ENCODE data around the gene NFATC2IP. TPM values are rescaled to one million over a fixed set of nuclear protein-coding genes. Genes with fewer than 3 reads are reported as not detected.
A peak's percentile ranks its signal among the peaks of the same experiment; 100 is the strongest.

NFATC2IP gene
- total RNA-seq, 1 donor from 2014 or later = 26.0 TPM

DNA sequence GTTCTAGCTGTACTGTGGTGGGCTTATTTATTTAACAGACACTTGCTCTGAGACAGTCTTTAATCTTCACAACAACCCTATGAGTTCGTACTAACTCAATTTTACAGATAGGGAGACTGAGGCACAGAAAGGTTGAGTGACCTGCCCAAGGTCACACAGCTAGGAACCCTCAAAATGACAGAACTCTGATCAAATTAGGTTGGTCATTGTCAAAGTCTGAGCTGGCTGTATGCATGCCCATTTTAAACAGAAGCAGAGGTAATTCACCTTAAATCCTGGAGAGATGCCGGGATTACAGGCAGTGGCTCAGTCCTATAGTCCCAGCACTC, 59.1 kb downstream of the NFATC2IP start:
- intact Hi-C loops (cut with DNase I) = no loop called here
- no peak for TF ChIP-seq POLR2AphosphoS5 (IDR thresholded peaks at IDR 0.05; ENCODE audit: insufficient read depth in 1 of 2, low read depth in 1 of 2)
- TF ChIP-seq, protein P1, sequence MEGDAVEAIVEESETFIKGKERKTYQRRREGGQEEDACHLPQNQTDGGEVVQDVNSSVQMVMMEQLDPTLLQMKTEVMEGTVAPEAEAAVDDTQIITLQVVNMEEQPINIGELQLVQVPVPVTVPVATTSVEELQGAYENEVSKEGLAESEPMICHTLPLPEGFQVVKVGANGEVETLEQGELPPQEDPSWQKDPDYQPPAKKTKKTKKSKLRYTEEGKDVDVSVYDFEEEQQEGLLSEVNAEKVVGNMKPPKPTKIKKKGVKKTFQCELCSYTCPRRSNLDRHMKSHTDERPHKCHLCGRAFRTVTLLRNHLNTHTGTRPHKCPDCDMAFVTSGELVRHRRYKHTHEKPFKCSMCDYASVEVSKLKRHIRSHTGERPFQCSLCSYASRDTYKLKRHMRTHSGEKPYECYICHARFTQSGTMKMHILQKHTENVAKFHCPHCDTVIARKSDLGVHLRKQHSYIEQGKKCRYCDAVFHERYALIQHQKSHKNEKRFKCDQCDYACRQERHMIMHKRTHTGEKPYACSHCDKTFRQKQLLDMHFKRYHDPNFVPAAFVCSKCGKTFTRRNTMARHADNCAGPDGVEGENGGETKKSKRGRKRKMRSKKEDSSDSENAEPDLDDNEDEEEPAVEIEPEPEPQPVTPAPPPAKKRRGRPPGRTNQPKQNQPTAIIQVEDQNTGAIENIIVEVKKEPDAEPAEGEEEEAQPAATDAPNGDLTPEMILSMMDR (IDR thresholded peaks at IDR 0.05) = no peak
- no peak for TF ChIP-seq POLR2A (IDR thresholded peaks at IDR 0.05)
- Histone ChIP-seq H3K27ac (no peak overlapping the region), H3K4me1 (peaks cover 12% of the 10 kb centered on the region), H3K27me3 (no peaks in the 10 kb centered on the region), H3K9me3 (no peaks in the 10 kb centered on the region), H3K36me3 (no peaks in the 10 kb centered on the region), H3K4me3 (no peak overlapping the region)
- no peak for DNase-seq (ENCODE audit: extremely low spot score in 2 of 2)

DNA sequence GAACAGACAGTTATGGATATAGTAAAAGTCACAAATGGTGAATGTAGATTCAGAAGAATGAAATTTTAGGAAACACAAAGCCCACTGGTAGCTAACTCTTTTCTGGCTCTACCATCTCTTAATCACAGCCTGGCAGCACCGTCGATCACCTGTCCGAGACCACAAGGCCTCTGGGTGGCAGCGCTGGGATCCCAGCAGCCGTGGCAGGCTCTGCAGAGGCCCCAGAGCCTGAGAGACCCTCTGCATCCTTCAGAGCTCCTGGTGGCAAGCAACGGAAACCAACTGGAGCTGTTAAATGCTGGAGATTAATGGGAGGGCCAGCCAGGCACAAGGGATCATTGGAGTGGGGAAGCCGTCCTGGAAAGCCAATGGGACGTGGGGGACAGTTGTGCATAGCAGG, 60.4 kb downstream of the NFATC2IP start:
- H3K27me3 ChIP-seq = no peaks in the 10 kb centered on the region
- no peak for DNase-seq (ENCODE audit: extremely low spot score in 2 of 2)
- TF ChIP-seq, protein P1 (IDR thresholded peaks at IDR 0.05) = no peak
- TF ChIP-seq POLR2A (IDR thresholded peaks at IDR 0.05) (no peak), POLR2AphosphoS5 (IDR thresholded peaks at IDR 0.05; ENCODE audit: insufficient read depth in 1 of 2, low read depth in 1 of 2) (no peak)
- H3K4me1 ChIP-seq = peaks cover 12% of the 10 kb centered on the region
- intact Hi-C loops (cut with DNase I) = no loop called here
- no peaks in the 10 kb centered on the region for H3K9me3 ChIP-seq
- no peak overlapping the region for H3K4me3 ChIP-seq
- H3K27ac ChIP-seq = no peak overlapping the region
- H3K36me3 ChIP-seq = no peaks in the 10 kb centered on the region

- TF ChIP-seq POLR2A (IDR thresholded peaks at IDR 0.05) (no peak), POLR2AphosphoS5 (IDR thresholded peaks at IDR 0.05; ENCODE audit: insufficient read depth in 1 of 2, low read depth in 1 of 2) (no peak)
- TF ChIP-seq, protein P1 (IDR thresholded peaks at IDR 0.05) = no peak
- H3K9me3 ChIP-seq = no peaks in the 10 kb centered on the region
- H3K4me1 ChIP-seq = peaks cover 12% of the 10 kb centered on the region
- peak overlapping the region; percentile 48 for H3K27ac ChIP-seq
- H3K27me3 ChIP-seq = no peaks in the 10 kb centered on the region
- intact Hi-C loops (cut with DNase I) = no loop called here
- no peak overlapping the region for H3K4me3 ChIP-seq
- no peaks in the 10 kb centered on the region for H3K36me3 ChIP-seq
- no peak for DNase-seq (ENCODE audit: extremely low spot score in 2 of 2)
Measured at GRCh38 chr16:29011851-29012250, 61.1 kb downstream of the NFATC2IP start.

DNA sequence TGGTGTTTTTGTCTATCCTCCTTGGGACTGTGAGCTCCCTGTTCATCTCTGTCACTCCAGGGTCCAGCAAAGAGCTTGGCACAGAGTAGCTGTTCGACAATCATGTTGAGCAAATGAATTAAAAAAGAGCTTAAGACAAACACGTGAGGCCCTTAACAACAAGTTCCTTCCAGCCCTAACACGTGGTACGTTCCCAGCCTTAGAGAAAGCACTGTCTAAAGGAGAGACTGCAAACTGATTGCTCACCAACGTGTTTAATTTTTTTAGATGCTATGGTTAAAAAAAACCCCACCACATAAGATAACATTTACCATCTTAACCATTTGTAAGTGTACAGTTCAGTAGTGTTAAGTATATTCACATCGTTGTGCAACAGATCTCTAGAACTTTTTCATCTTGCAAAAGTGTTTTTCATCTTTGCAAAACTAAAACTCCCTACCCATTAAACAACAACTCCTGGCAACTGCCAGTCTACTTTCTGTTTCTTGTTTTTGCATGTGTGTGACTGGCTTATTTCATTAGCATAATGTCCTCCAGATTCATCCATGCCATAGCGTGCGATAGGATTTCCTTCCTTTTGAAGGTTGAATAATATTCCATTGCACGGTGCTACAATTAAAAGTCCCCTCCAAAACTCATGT, 62.3 kb downstream of the NFATC2IP start:
- peaks cover 12% of the 10 kb centered on the region for H3K4me1 ChIP-seq
- H3K27ac ChIP-seq = no peak overlapping the region
- TF ChIP-seq, protein P1 (IDR thresholded peaks at IDR 0.05) = no peak
- TF ChIP-seq POLR2AphosphoS5 (IDR thresholded peaks at IDR 0.05; ENCODE audit: insufficient read depth in 1 of 2, low read depth in 1 of 2) = no peak
- no peak for TF ChIP-seq POLR2A (IDR thresholded peaks at IDR 0.05)
- H3K36me3 ChIP-seq = no peaks in the 10 kb centered on the region
- DNase-seq (ENCODE audit: extremely low spot score in 2 of 2) = no peak
- intact Hi-C loops (cut with DNase I) = no loop called here
- H3K27me3 ChIP-seq = no peaks in the 10 kb centered on the region
- H3K4me3 ChIP-seq = no peak overlapping the region
- H3K9me3 ChIP-seq = no peaks in the 10 kb centered on the region

DNA sequence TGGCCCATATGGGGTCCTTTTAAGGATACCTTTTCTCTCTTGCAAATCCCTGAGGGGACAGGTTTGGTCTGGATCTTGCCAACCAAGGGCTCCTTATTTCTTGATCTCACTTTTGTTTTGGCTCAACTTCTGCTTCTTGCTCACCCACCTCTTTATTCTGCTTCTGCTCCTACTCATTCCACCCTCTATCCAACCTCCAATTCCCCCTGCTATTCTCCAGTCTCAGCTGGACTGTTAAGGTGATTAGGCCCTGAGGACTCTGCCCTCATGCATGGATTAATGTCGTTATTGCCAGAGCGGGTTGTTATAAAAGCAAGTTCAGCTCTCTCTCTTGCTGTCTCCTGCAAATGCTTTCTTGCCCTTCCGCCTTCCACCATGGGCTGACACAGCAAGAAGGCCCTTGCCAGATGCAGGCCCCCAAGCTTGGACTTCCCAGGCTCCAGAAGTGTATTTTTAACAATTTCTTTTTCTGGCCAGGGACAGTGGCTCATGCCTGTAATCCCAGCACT, 63.9 kb downstream of the NFATC2IP start:
- no peaks in the 10 kb centered on the region for H3K27me3 ChIP-seq
- intact Hi-C loops (cut with DNase I) = no loop called here
- TF ChIP-seq, protein P1 (IDR thresholded peaks at IDR 0.05) = no peak
- TF ChIP-seq POLR2AphosphoS5 (IDR thresholded peaks at IDR 0.05; ENCODE audit: insufficient read depth in 1 of 2, low read depth in 1 of 2) (no peak), POLR2A (IDR thresholded peaks at IDR 0.05) (no peak)
- H3K36me3 ChIP-seq = no peaks in the 10 kb centered on the region
- no peaks in the 10 kb centered on the region for H3K9me3 ChIP-seq
- H3K4me3 ChIP-seq = no peak overlapping the region
- no peak overlapping the region for H3K27ac ChIP-seq
- peaks cover 12% of the 10 kb centered on the region for H3K4me1 ChIP-seq
- DNase-seq (ENCODE audit: extremely low spot score in 2 of 2) = no peak
